H1 (cell line): Measurements from ENCODE around the gene ASL.

Experiments
- CBX5 ChIP-seq: fragments of 300-800, 300-1000 bp; sonication (generic); IDR thresholded peaks from 2 replicates; pipeline ENCODE4 v1.7.1; 2016; ENCODE audit warnings: antibody characterized with exemption, low read length, low read depth
- CHD7 ChIP-seq: fragments of 300-600 bp; sonication (generic); IDR thresholded peaks from 2 replicates; pipeline ENCODE4 v1.7.1; 2012; ENCODE audit warnings: low read length, moderate library complexity, mild to moderate bottlenecking, inconsistent platforms; ENCODE audit not compliant: insufficient replicate concordance
- POLR2AphosphoS5 ChIP-seq: IDR thresholded peaks from 2 replicates; pipeline ENCODE4 v1.6.1; 2011; ENCODE audit warnings: low read depth, low read length
- RBBP5 ChIP-seq: IDR thresholded peaks from 2 replicates; pipeline ENCODE4 v1.7.1; 2012; ENCODE audit warnings: low read depth, mild to moderate bottlenecking, inconsistent platforms, low read length, moderate library complexity, borderline replicate concordance
- TEAD4 ChIP-seq: IDR thresholded peaks from 2 replicates; pipeline ENCODE4 v1.6.1; 2012; ENCODE audit warnings: low read depth, low read length, inconsistent platforms, mixed read lengths
- TF ChIP-seq, protein P1 (sequence below), 3 experiments: IDR thresholded peaks; 1 replicate in 2 of 3; 2 replicates in 1 of 3; pipeline versions ENCODE4 v1.5.1 to v1.6.1; 2011; ENCODE audit warnings: low read length in 3 of 3, mild to moderate bottlenecking in 3 of 3, inconsistent platforms in 2 of 3, low read depth in 1 of 3, moderate library complexity in 1 of 3; ENCODE audit not compliant: insufficient read depth in 1 of 3; ENCODE audit errors: control extremely low read depth in 1 of 3

GRCh38 chr7:66138994-66139752 is 63.6 kb downstream of the ASL start:
- TF ChIP-seq TEAD4 (no peak), CBX5 (no peak), RBBP5 (no peak), CHD7 (no peak), POLR2AphosphoS5 (no peak)
- TF ChIP-seq, protein P1, sequence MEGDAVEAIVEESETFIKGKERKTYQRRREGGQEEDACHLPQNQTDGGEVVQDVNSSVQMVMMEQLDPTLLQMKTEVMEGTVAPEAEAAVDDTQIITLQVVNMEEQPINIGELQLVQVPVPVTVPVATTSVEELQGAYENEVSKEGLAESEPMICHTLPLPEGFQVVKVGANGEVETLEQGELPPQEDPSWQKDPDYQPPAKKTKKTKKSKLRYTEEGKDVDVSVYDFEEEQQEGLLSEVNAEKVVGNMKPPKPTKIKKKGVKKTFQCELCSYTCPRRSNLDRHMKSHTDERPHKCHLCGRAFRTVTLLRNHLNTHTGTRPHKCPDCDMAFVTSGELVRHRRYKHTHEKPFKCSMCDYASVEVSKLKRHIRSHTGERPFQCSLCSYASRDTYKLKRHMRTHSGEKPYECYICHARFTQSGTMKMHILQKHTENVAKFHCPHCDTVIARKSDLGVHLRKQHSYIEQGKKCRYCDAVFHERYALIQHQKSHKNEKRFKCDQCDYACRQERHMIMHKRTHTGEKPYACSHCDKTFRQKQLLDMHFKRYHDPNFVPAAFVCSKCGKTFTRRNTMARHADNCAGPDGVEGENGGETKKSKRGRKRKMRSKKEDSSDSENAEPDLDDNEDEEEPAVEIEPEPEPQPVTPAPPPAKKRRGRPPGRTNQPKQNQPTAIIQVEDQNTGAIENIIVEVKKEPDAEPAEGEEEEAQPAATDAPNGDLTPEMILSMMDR (IDR thresholded peaks at IDR 0.05; ENCODE audit: control extremely low read depth in 1 of 3, insufficient read depth in 1 of 3, low read depth in 1 of 3, low read length in 3 of 3) = no peak
